Stimulated activated CD4-positive, alpha-beta T cell treated with anti-CD3 and anti-CD28 coated beads, Interleukin-1b, Interleukin-23, amount 100 ng/mL, for 24 hours (primary cell): Measurements from ENCODE around the gene ATP5F1D.

Experiments used
- DNase-seq, 4 experiments: peaks; one replicate each; pipeline ENCODE4 v3.0.0-alpha.2; 2020; ENCODE audit warnings: low read depth in 4 of 4, low spot score in 1 of 4

The ATP5F1D gene

GRCh38 chr19:1257475-1258162 lies 16.1 kb downstream of the ATP5F1D start:
- DNase-seq: no peak

- no peak for DNase-seq
These were observed 16.6 kb downstream of the ATP5F1D start for GRCh38 chr19:1258163-1258492.

- no peak for DNase-seq
These were observed 17.2 kb downstream of the ATP5F1D start for GRCh38 chr19:1258707-1259205.

GRCh38 chr19:1259206-1259875 lies 17.8 kb downstream of the ATP5F1D start:
- peak in 1 of 4 experiments; percentile 66 for DNase-seq

GRCh38 chr19:1259876-1260748 lies 18.6 kb downstream of the ATP5F1D start:
- DNase-seq: peak in 1 of 4 experiments; percentile 47

GRCh38 chr19:1260749-1261537 lies 19.4 kb downstream of the ATP5F1D start:
- peak; percentile 91 to 96 (median 94) for DNase-seq

GRCh38 chr19:1261538-1261797 lies 19.9 kb downstream of the ATP5F1D start:
- no peak for DNase-seq

- DNase-seq: no peak
These were observed 20.5 kb downstream of the ATP5F1D start for GRCh38 chr19:1261798-1262622.

- DNase-seq: no peak
These were observed 21.1 kb downstream of the ATP5F1D start for GRCh38 chr19:1262623-1263123.

GRCh38 chr19:1263188-1263587 lies 21.6 kb downstream of the ATP5F1D start:
- DNase-seq: no peak

- no peak for DNase-seq
These were observed 23.5 kb downstream of the ATP5F1D start for GRCh38 chr19:1264801-1265614.

- peak in 1 of 4 experiments; percentile 32 for DNase-seq
These were observed 24.1 kb downstream of the ATP5F1D start for GRCh38 chr19:1265615-1266128.

- DNase-seq: peak in 2 of 4 experiments; percentile 70 to 77
These were observed 24.8 kb downstream of the ATP5F1D start for GRCh38 chr19:1266129-1266915.

- peak in 1 of 4 experiments; percentile 50 for DNase-seq
These were observed 25.4 kb downstream of the ATP5F1D start for GRCh38 chr19:1266916-1267476.

- no peak for DNase-seq
These were observed 26.1 kb downstream of the ATP5F1D start for GRCh38 chr19:1267477-1268225.

GRCh38 chr19:1268226-1269064 lies 26.9 kb downstream of the ATP5F1D start:
- DNase-seq: no peak
